Heart right ventricle (tissue), 16 donors: ENCODE data around the gene NARF. TPM values are rescaled to one million over a fixed set of nuclear protein-coding genes. Genes with fewer than 3 reads are reported as not detected.

Source experiments
- ATAC-seq, 8 donors: fragments of 200-7000 bp; cut with Tn5 transposase; one replicate each; pipeline ENCODE4 v1.9.1; 2020; ENCODE audit warnings: mild to moderate bottlenecking in 8 of 8, moderate library complexity in 8 of 8, moderate number of reproducible peaks in 1 of 8
- DNase-seq, 2 donors: peaks; one replicate each; pipeline ENCODE4 v3.0.0-alpha.2; 2020
- H3K27ac ChIP-seq, 10 donors: fragments of 200-600 bp; sonication (generic) in 2 of 10; one replicate each; pipeline versions ENCODE4 v1.5.0 to v1.8.0; 2020 to 2022; ENCODE audit warnings: mild to moderate bottlenecking in 3 of 10
- H3K27me3 ChIP-seq, 7 donors: fragments of 200-600 bp; one replicate each; pipeline ENCODE4 v1.8.0; 2021 to 2022; ENCODE audit warnings: mild to moderate bottlenecking in 2 of 7
- H3K36me3 ChIP-seq, 9 donors: fragments of 200-600 bp; sonication (generic) in 1 of 9; one replicate each; pipeline versions ENCODE4 v1.5.0 to v1.8.0; 2020 to 2022; ENCODE audit warnings: mild to moderate bottlenecking in 2 of 9
- H3K4me1 ChIP-seq, 9 donors: fragments of 200-600 bp; sonication (generic) in 1 of 9; one replicate each; pipeline versions ENCODE4 v1.5.0 to v1.8.0; 2020 to 2022; ENCODE audit warnings: mild to moderate bottlenecking in 4 of 9
- H3K4me3 ChIP-seq, 10 donors: fragments of 200-600 bp; sonication (generic) in 2 of 10; one replicate each; pipeline versions ENCODE4 v1.5.0 to v1.8.0; 2020 to 2022; ENCODE audit warnings: mild to moderate bottlenecking in 7 of 10, moderate library complexity in 2 of 10
- H3K9me3 ChIP-seq, 11 donors: fragments of 200-600 bp in 10 of 11; sonication (generic) in 2 of 11; one replicate each; pipeline versions ENCODE4 v1.5.0 to v1.8.0; 2013 to 2022; ENCODE audit warnings: mild to moderate bottlenecking in 2 of 11, control low read depth in 1 of 11, moderate library complexity in 1 of 11
- WGBS, 2 donors: extraction: QIAGEN DNeasy Blood & Tissue Kit; methylation state at CpG; one replicate each; pipeline ENCODE4 v1.1.7; 2013; ENCODE audit warnings: inconsistent platforms in 1 of 2; 5-methylcytosine and 5-hydroxymethylcytosine counted together
- intact Hi-C, 10 donors: fragments of 100-400 bp; cut with DNase I; formaldehyde crosslinking; loops; one replicate each; pipeline versions ENCODE4 v1.11.1 to v1.14.2; 2022
- polyA plus RNA-seq, 2 donors: library from polyadenylated mRNA; stranded (reverse); fragments of 200-250 nt; gene quantifications; one replicate each; pipeline ENCODE4 v1.2.3, GENCODE V29; 2013
- total RNA-seq, 10 donors: library from RNA; stranded (reverse); fragmentation: NEBNext Ultra II Directional in 3 of 10; extraction: Animal tissue kit (Norgen Biotek cat#: 25700) in 3 of 10; gene quantifications; one replicate each; pipeline versions ENCODE4 v1.2.1 to v1.2.4, GENCODE V29; 2021 to 2023
- TF ChIP-seq, protein P1 (sequence below), 9 donors: fragments of 200-600 bp; sonication (generic) in 2 of 9; IDR thresholded peaks; one replicate each; pipeline versions ENCODE4 v1.5.0 to v1.8.0; 2021 to 2022; ENCODE audit warnings: antibody characterized with exemption in 9 of 9, mild to moderate bottlenecking in 5 of 9, moderate library complexity in 1 of 9
- donor health status: Arrhythmogenic right ventricular cardiomyopathy.
- donor health status: ischemic (EF 13 %, LVEDD 7.1; RV severe dilation, severe dysfunction).
- donor health status: healthy with polysubstance abuse.
- donor health status: DM: no; HTN: yes; CAD: no.
- donor health status: DM: no; HTN: no; CAD: no.
- donor health status: ischemic (EF 25% LVEDD 6.9; RV normal size, moderate dysfunction).
- donor health status: ischemic (EF 25% LVEDD 5.7; RV mildly dilated, moderate dysfunction).
- donor health status: healthy.
- donor health status: DM: yes; HTN: yes; CAD: no.
- donor health status: Ischemic cardiomyopathy.
- donor health status: ischemic (EF 35%, LVEDD 5.7; RV mildly dilated, moderate dysfunction).
- donor health status: nonischemic (EF 11% LVEDD 7.7; RV severe dilation, severe dysfunction).
- donor health status: DM: yes; HTN: yes; CAD: no.
- donor health status: PGD.
- donor health status: ischemic (EF 29% LVEDD 5.4; RV normal size, mild dysfunction).
- donor health status: nonischemic (EF 23%, LVEDD 6.1; RV moderate dilation, normal function).

NARF gene
- total and polyA plus RNA-seq, 12 donors: 48.4 to 179 (median 64.5) TPM

DNA sequence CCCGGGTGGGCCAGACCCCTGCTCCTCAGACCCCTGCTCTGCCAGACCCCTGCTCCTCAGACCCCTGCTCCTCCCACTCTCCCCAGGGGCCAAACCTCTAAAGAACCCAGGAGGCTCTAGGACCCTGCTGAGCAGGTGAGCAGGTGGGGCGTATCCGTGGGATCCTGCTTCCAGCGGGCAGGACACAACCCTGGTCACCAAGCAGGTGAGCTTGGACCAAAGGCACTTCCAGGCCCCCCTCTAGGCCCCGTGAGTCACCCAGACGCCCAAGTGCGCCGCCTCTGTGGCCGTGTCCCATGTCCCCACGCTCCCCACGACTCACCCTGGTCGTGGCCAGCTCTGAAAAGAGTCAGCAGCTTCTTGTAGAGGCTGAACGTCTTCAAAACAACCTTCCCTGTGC, 13.0 kb upstream of the NARF start:
- DNase-seq (no peak), ATAC-seq (no peak)
- intact Hi-C loops: no loop called here
- Histone ChIP-seq H3K4me3 (no peak overlapping the region), H3K27me3 (no peaks in the 10 kb centered on the region), H3K27ac (peak overlapping the region in 1 of 10 donors; percentile 14), H3K36me3 (peaks cover 0 to 64% (median 0%) of the 10 kb centered on the region in 9 donors), H3K4me1 (peaks cover 5 to 45% (median 26%) of the 10 kb centered on the region in 9 donors), H3K9me3 (no peaks in the 10 kb centered on the region)
- WGBS, 2 donors: 90 to 92% methylated on average over 13 of the region's 13 CpGs
- TF ChIP-seq, protein P1, sequence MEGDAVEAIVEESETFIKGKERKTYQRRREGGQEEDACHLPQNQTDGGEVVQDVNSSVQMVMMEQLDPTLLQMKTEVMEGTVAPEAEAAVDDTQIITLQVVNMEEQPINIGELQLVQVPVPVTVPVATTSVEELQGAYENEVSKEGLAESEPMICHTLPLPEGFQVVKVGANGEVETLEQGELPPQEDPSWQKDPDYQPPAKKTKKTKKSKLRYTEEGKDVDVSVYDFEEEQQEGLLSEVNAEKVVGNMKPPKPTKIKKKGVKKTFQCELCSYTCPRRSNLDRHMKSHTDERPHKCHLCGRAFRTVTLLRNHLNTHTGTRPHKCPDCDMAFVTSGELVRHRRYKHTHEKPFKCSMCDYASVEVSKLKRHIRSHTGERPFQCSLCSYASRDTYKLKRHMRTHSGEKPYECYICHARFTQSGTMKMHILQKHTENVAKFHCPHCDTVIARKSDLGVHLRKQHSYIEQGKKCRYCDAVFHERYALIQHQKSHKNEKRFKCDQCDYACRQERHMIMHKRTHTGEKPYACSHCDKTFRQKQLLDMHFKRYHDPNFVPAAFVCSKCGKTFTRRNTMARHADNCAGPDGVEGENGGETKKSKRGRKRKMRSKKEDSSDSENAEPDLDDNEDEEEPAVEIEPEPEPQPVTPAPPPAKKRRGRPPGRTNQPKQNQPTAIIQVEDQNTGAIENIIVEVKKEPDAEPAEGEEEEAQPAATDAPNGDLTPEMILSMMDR (IDR thresholded peaks at IDR 0.05): no peak

GRCh38 chr17:82446124-82446523, 12.4 kb upstream of the NARF start:
- H3K4me1 ChIP-seq: peaks cover 7 to 41% (median 28%) of the 10 kb centered on the region in 9 donors
- no peaks in the 10 kb centered on the region for H3K9me3 ChIP-seq
- TF ChIP-seq, protein P1 (IDR thresholded peaks at IDR 0.05): no peak
- intact Hi-C loops: no loop called here
- DNase-seq: no peak
- H3K36me3 ChIP-seq: peaks cover 0 to 64% (median 0%) of the 10 kb centered on the region in 9 donors
- peak overlapping the region in 1 of 10 donors; percentile 14 for H3K27ac ChIP-seq
- no peak for ATAC-seq
- WGBS, 2 donors: 90 to 94% methylated on average over 15 of the region's 15 CpGs
- no peaks in the 10 kb centered on the region for H3K27me3 ChIP-seq
- H3K4me3 ChIP-seq: no peak overlapping the region

GRCh38 chr17:82446649-82447048, 11.9 kb upstream of the NARF start:
- intact Hi-C loops: no loop called here
- WGBS, 2 donors: 89% methylated on average over 12 of the region's 12 CpGs
- peaks cover 8 to 46% (median 34%) of the 10 kb centered on the region in 9 donors for H3K4me1 ChIP-seq
- no peak overlapping the region for H3K27ac ChIP-seq
- H3K4me3 ChIP-seq: no peak overlapping the region
- H3K9me3 ChIP-seq: no peaks in the 10 kb centered on the region
- ATAC-seq (no peak), DNase-seq (no peak)
- H3K36me3 ChIP-seq: peaks cover 0 to 62% (median 0%) of the 10 kb centered on the region in 9 donors
- TF ChIP-seq, protein P1 (IDR thresholded peaks at IDR 0.05): no peak
- no peaks in the 10 kb centered on the region for H3K27me3 ChIP-seq

- intact Hi-C loops: no loop called here
- TF ChIP-seq, protein P1 (IDR thresholded peaks at IDR 0.05): no peak
Observed at GRCh38 chr17:82447876-82448275, 10.7 kb upstream of the NARF start.

More at GRCh38 chr17:82447876-82448275, 10.7 kb upstream of the NARF start:
- Histone ChIP-seq H3K9me3 (no peaks in the 10 kb centered on the region), H3K27me3 (no peaks in the 10 kb centered on the region), H3K4me3 (no peak overlapping the region), H3K36me3 (peaks cover 0 to 50% (median 0%) of the 10 kb centered on the region in 9 donors), H3K4me1 (peaks cover 8 to 51% (median 38%) of the 10 kb centered on the region in 9 donors), H3K27ac (no peak overlapping the region)
- WGBS, 2 donors: 95 to 96% methylated on average over 11 of the region's 11 CpGs
- no peak for DNase-seq
- no peak for ATAC-seq
